Stimulated activated CD4-positive, alpha-beta T cell treated with anti-CD3 and anti-CD28 coated beads, TNF-alpha, amount 100 ng/mL, for 48 hours (primary cell): ENCODE measurements around the gene ELMO1.

Experiments
- DNase-seq, 3 donors: peaks; one replicate each; pipeline ENCODE4 v3.0.0-alpha.2; 2020; ENCODE audit warnings: low read depth in 3 of 3

The ELMO1 gene

GRCh38 chr7:36847946-36848345, 600.7 kb downstream of the ELMO1 start:
- DNase-seq = no peak

- no peak for DNase-seq
Observed at GRCh38 chr7:36844374-36844773, 604.3 kb downstream of the ELMO1 start.

- DNase-seq = no peak
Observed at GRCh38 chr7:36840904-36841303, 607.8 kb downstream of the ELMO1 start.

DNA sequence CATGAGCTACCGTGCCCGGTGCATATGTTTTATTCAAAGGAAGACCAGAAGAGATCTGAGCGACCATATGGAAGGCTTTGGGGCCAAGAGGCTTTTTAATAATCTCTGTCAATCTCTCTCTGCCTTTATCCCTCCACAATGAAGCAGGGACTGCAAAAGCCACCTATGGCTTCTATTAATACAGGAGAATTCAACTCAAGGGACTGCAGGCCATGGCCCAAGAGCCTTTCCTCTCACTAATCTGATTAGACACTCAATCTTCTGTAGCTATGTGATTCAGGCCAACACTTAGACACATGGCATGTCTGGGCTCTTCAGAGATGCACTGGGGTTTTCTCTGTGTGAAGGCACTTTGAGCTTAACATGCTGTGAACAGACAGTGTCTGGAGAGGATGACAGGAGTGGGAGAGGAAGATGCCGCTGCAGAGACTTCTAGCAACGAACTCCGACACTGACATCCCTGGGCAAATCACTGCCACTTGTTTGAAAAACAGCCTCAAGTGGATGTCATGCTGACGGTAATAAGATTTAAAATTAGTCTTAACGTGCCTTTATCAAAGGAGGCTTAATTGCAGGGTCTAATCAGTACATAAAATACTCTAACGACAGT, 609.9 kb downstream of the ELMO1 start:
- no peak for DNase-seq

DNA sequence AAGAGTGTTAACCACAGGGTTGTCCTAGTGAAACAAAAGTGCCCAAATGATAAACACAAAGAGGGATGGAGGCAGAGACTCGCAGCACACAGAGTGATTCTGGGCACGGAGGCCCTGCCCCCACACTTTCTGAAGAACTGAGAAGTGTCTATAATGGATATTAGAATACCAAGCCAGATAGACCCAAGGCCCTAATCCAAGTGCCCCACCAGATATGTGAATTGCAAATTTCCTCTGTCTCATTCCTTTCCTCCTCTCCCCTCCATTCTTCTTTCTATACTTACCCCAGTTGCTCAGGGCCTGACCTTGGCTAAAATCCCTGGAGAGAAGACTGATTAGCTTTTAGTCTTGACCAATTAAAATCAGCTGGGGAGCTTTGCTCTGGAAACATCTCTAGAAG, 617.6 kb downstream of the ELMO1 start:
- no peak for DNase-seq

DNA sequence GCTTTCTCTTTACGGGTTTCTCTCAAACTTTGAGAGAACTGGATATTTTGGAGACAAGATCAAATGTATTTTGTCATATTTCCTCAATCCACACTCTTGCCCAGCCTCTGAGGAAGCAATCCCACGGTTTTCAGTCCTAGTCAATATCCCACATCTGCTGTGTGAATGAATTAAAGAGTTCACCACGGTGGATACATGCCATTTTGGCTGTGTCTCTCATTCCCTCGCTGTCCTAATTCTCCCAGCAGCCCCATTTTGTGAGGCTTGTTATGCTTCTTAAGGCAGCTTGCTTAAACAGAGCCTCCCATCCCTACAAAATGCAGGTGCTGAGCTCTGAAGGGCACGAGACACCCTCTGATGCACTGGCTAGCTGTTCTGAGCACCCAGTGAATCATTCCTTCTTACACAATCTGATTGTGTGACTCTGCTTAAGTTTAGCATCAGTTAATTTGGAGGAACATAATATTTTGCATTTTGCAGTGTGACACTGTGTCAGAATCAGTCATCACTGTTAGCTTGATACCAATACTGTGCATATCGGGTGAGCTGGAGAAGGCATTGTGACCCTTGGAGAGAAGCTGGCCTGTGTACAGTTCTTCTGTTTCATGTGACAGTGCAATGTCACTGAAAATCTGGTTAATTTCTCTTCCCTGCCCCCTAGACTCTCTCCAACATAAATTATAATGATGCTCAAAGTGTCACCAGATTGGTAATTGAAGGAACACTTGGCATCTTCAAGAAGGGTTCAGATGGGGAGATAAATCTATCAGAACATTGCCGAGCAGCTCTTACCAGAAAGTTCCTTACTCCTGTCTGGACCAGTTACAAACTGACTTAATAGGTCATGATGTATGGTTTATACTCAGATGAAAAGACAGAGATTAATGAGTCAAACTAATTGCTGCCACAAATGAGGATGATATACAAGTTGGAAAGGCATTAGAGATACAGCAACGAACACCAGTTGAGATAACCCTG, 620.6 kb downstream of the ELMO1 start:
- DNase-seq = no peak

- no peak for DNase-seq
Observed at GRCh38 chr7:36825501-36825900, 623.2 kb downstream of the ELMO1 start.

- no peak for DNase-seq
Observed at GRCh38 chr7:36823353-36823752, 625.3 kb downstream of the ELMO1 start.

- no peak for DNase-seq
Observed at GRCh38 chr7:36821617-36822016, 627.0 kb downstream of the ELMO1 start.

DNA sequence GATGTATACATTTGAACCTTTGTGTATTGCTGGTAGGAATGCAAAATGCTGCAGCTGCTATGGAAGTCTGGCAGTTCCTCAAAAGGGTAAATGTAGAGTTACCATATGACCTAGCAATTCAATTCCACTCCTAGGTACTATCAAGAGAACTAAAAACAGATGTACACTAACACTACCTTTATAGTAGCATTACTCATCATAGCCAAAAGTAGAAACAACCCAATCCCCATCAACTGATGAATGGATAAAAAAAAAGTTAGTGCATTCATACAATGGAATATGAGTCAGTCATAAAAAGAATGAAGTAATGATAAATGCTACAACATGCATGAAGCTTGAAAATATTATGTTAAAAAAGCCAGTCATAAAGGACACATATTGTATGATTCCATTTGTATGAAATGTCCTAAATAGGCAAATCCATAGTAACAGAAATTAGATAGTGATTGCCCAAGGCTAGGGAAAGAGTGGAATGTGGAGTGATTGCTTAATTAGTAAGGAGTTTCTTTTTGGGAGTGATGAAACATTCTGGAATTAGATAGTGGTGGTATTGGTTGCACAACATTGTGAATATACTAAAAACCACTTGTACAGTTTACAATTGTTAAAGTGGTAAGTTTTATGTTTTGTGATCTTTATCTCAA, 628.0 kb downstream of the ELMO1 start:
- DNase-seq = no peak

DNA sequence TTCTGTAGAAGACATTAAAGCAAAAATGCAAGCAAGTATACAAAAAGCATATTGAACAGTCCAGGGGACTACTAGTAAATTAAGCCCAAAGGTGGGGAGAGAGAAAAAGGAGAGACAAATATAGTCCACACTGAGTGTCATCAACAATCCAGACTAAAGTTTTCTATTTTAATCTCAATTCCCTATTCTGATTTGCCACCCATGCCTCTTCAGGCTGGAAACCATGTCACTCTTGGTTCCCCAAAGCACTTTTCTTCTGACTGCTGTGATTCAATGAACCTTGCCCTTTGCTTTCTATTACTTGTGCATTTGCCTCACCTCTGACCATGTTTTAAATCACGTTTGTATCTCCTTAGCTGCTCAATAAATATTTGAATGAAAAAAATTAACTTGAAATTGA, 629.0 kb downstream of the ELMO1 start:
- DNase-seq = no peak

GRCh38 chr7:36814311-36814710, 634.4 kb downstream of the ELMO1 start:
- no peak for DNase-seq

DNA sequence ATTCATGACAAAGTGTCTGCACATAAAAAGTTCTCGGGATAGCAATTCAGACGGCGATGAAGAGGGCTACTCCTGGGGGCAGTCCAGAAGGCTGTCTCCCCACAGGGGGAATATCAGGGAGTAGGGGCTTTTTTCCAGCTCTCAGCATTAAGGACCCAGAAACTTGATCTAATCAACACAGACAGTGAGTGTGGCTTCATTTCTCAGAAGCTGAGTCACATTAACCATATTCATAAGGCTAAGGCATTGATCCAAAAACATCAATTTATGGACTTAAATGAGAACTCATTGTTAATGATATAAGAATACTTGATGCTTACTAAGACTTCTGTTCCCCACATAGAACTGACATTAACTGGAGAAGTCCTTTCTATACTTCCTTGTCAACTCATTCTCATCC, 636.9 kb downstream of the ELMO1 start:
- no peak for DNase-seq

GRCh38 chr7:36810489-36810888, 638.2 kb downstream of the ELMO1 start:
- DNase-seq = no peak

- no peak for DNase-seq
Observed at GRCh38 chr7:36810032-36810431, 638.6 kb downstream of the ELMO1 start.

- DNase-seq = no peak
Observed at GRCh38 chr7:36809510-36809909, 639.2 kb downstream of the ELMO1 start.

DNA sequence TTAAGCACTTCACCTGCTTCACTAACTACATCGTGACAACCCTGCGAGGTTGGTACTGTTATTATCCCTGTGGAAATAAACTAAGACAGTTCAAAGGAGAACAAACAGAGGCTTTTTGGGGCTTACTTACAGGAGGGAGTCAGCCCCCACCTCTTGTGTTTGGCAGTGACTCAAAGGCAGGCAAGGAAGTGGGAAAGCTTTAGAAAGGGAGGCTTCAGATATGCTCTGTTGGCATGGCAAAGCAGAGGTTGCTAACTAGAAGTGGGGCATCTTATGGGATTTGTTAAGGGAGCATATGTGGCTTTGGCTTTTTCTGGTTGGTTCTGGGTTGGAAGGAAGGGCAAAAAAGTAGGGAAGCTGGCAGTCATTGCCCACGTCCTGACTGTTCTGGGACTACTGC, 639.6 kb downstream of the ELMO1 start:
- DNase-seq = no peak

DNA sequence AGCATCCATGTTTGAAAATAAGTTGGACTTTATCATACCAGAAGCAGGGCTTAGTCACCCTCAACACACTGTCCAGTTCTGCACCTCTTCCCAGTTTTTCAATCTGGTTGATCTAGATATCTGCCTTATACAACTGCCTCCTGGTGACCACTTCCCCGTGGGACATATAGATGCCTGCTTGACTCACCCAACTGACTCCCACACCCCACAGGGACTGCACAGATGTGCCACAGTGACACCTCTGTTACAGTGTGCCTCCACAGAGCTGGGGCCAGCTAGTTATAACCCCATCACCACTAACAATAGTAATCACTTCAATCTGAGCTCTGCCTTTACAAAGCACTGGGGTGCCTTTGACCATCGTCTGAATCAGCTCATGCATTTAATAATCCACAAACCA, 641.8 kb downstream of the ELMO1 start:
- DNase-seq = no peak
